HepG2 (cell line): ENCODE results near the gene STOML2. TPM values are rescaled to one million over a fixed set of nuclear protein-coding genes. Genes with fewer than 3 reads are reported as not detected.
A peak's percentile ranks its signal among the peaks of the same experiment; 100 is the strongest.

Source experiments
- ATM ChIP-seq: fragments of 450-650 bp; IDR thresholded peaks from 2 replicates; pipeline ENCODE4 v1.7.1; 2017; ENCODE audit warnings: mild to moderate bottlenecking, borderline replicate concordance
- CHD2 ChIP-seq: IDR thresholded peaks from 2 replicates; pipeline ENCODE4 v1.6.1; 2011; ENCODE audit warnings: low read depth, low read length, improper control_type of control experiment
- GFI1 ChIP-seq: sonication (generic); formaldehyde crosslinking; IDR thresholded peaks from 2 replicates; pipeline ENCODE4 v1.5.0; 2020; ENCODE audit warnings: missing genetic modification reagents, mild to moderate bottlenecking, borderline replicate concordance
- RXRA ChIP-seq: sonication (generic); formaldehyde crosslinking; IDR thresholded peaks from 2 replicates; pipeline ENCODE4 v1.5.1; 2020; ENCODE audit warnings: missing genetic modification reagents
- SMAD1 ChIP-seq: sonication (generic); formaldehyde crosslinking; IDR thresholded peaks from 2 replicates; pipeline ENCODE4 v1.4.0; 2020; ENCODE audit warnings: missing genetic modification reagents, low read depth, mild to moderate bottlenecking, borderline replicate concordance
- ZBED4 ChIP-seq: sonication (generic); formaldehyde crosslinking; IDR thresholded peaks from 2 replicates; pipeline ENCODE4 v1.4.0; 2020; ENCODE audit warnings: missing genetic modification reagents, borderline replicate concordance
- ZBTB7A ChIP-seq: sonication (generic); formaldehyde crosslinking; IDR thresholded peaks from 2 replicates; pipeline ENCODE4 v1.8.0; 2022; ENCODE audit warnings: mild to moderate bottlenecking, missing genetic modification reagents
- ZKSCAN5 ChIP-seq: sonication (generic); formaldehyde crosslinking; IDR thresholded peaks from 2 replicates; pipeline ENCODE4 v1.5.1; 2020; ENCODE audit warnings: mild to moderate bottlenecking, missing genetic modification reagents
- ZNF142 ChIP-seq: sonication (generic); formaldehyde crosslinking; IDR thresholded peaks from 2 replicates; pipeline ENCODE4 v1.4.0; 2020; ENCODE audit warnings: missing genetic modification reagents
- ZNF362 ChIP-seq: sonication (generic); formaldehyde crosslinking; IDR thresholded peaks from 2 replicates; pipeline ENCODE4 v1.4.0; 2020; ENCODE audit warnings: missing genetic modification reagents, mild to moderate bottlenecking, borderline replicate concordance
- ZNF367 ChIP-seq: sonication (generic); formaldehyde crosslinking; IDR thresholded peaks from 2 replicates; pipeline ENCODE4 v1.4.0; 2020; ENCODE audit warnings: missing genetic modification reagents, borderline replicate concordance
- ZNF546 ChIP-seq: sonication (generic); formaldehyde crosslinking; conservative IDR thresholded peaks from 2 replicates; pipeline ENCODE4 v1.8.1; 2023; ENCODE audit warnings: mild to moderate bottlenecking, missing genetic modification reagents
- ZNF569 ChIP-seq: sonication (generic); formaldehyde crosslinking; IDR thresholded peaks from 2 replicates; pipeline ENCODE4 v1.5.0; 2020; ENCODE audit warnings: mild to moderate bottlenecking, missing genetic modification reagents, moderate library complexity, borderline replicate concordance
- ZNF7 ChIP-seq: IDR thresholded peaks from 2 replicates; pipeline ENCODE4 v1.6.1; 2016; ENCODE audit warnings: missing biosample characterization, missing genetic modification reagents
- ZNF740 ChIP-seq: sonication (generic); formaldehyde crosslinking; IDR thresholded peaks from 2 replicates; pipeline ENCODE4 v1.4.0; 2020; ENCODE audit warnings: missing genetic modification reagents
- ZNF75D ChIP-seq: sonication (generic); formaldehyde crosslinking; IDR thresholded peaks from 2 replicates; pipeline ENCODE4 v1.8.1; 2023; ENCODE audit warnings: missing genetic modification reagents, mild to moderate bottlenecking, borderline replicate concordance
- ZNF761 ChIP-seq: sonication (generic); formaldehyde crosslinking; conservative IDR thresholded peaks from 2 replicates; pipeline ENCODE4 v1.4.0; 2020; ENCODE audit warnings: mild to moderate bottlenecking, missing genetic modification reagents
- polyA plus RNA-seq, 8 experiments: library from polyadenylated mRNA; depleted of rRNA in 3 of 8; stranded (reverse) in 7 of 8; unstranded in 1 of 8; fragments of >200 nt; fragmentation: Illumina TruSeq in 4 of 8; extraction: Trizol in 4 of 8; gene quantifications; 2 replicates each; pipeline versions ENCODE4 v1.2.1 to v1.2.3, GENCODE V29; 2011 to 2016; ENCODE audit warnings: low read depth in 4 of 8, missing spikeins in 1 of 8, mixed read lengths in 1 of 8; ENCODE audit not compliant: insufficient read depth in 1 of 8
- total RNA-seq, 5 experiments: library from RNA; depleted of rRNA; stranded (reverse); fragments of >200 nt; fragmentation: Illumina TruSeq; extraction: Trizol; gene quantifications; 2 replicates each; pipeline ENCODE4 v1.2.3, GENCODE V29; 2016; ENCODE audit warnings: low read depth in 1 of 5

STOML2 gene
- total and polyA plus RNA-seq, 2 of the 13 experiments (the other 11 are each of a cell fraction or from before 2014, with no cell fraction given) = 245 to 250 TPM

GRCh38 chr9:35102769-35103659 is at the start of gene STOML2 (continued):
- TF ChIP-seq ZNF362 (CRISPR knock-in tag) = no peak
- peak; percentile 72; the same call in 1 of the 2 replicates for TF ChIP-seq RXRA
- TF ChIP-seq ZBED4 = no peak; the same call in 1 of the 2 replicates
- TF ChIP-seq ATM = no peak
- TF ChIP-seq ZKSCAN5 (CRISPR knock-in tag) = no peak
- TF ChIP-seq CHD2 = 0 out of 2 replicates have a peak, but pooled peaks have one; percentile 27
- TF ChIP-seq ZNF367 (CRISPR knock-in tag) = no peak
- 0 out of 2 replicates have a peak, but pooled peaks have one; percentile 33 for TF ChIP-seq SMAD1 (CRISPR knock-in tag)
- 0 out of 2 replicates have a peak, but pooled peaks have one; percentile 69 for TF ChIP-seq ZNF142 (CRISPR knock-in tag)
- no peak for TF ChIP-seq ZNF546 (CRISPR knock-in tag)
- TF ChIP-seq ZNF75D (CRISPR knock-in tag) = no peak
- TF ChIP-seq ZBTB7A (CRISPR knock-in tag) = no peak
- TF ChIP-seq ZNF740 (CRISPR knock-in tag) = peak; percentile 64; the same call in 1 of the 2 replicates
- no peak for TF ChIP-seq ZNF761 (CRISPR knock-in tag)
- no peak for TF ChIP-seq ZNF569 (CRISPR knock-in tag)
- TF ChIP-seq ZNF7 (CRISPR knock-in tag) = no peak
- TF ChIP-seq GFI1 (CRISPR knock-in tag) = peak; percentile 45; the same call in 1 of the 2 replicates
